HEK293 (cell line): Measurements from ENCODE around the gene DCP1A.

Experiments
- CTCF ChIP-seq: fragments of 450-650 bp; formaldehyde crosslinking; IDR thresholded peaks from 2 replicates; pipeline ENCODE4 v1.5.1; 2016; ENCODE audit warnings: missing biosample characterization, missing genetic modification characterization
- GLIS2 ChIP-seq: fragments of 450-650 bp; formaldehyde crosslinking; IDR thresholded peaks from 2 replicates; pipeline ENCODE4 v1.5.1; 2016; ENCODE audit warnings: missing biosample characterization, missing genetic modification characterization
- TF ChIP-seq, protein P1 (sequence below): fragments of 450-650 bp; formaldehyde crosslinking; IDR thresholded peaks from 2 replicates; pipeline ENCODE4 v1.5.1; 2016; ENCODE audit warnings: missing biosample characterization, missing genetic modification characterization

DNA sequence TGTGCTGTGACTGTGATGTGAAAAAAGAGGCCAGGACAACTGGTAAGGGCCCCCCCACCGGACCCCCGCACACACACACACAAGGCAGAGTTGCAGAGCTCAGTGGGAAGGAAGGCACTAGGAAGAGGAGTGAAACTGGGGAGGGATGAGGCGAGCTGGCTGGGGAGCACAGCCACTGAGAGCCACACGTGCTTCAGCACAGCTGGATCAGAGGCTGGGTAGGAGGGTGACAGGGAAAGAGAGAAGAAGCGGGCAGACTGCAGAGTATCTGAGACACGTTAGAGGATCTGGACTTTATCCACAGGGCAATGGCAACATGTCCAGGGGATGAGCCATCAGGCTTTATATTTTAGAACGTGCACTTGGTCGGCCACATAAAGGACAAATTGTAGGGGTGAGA is 53.5 kb downstream of the DCP1A start:
- no peak for TF ChIP-seq CTCF (tag by site-specific recombination)
- TF ChIP-seq GLIS2, result no peak
- TF ChIP-seq, protein P1, sequence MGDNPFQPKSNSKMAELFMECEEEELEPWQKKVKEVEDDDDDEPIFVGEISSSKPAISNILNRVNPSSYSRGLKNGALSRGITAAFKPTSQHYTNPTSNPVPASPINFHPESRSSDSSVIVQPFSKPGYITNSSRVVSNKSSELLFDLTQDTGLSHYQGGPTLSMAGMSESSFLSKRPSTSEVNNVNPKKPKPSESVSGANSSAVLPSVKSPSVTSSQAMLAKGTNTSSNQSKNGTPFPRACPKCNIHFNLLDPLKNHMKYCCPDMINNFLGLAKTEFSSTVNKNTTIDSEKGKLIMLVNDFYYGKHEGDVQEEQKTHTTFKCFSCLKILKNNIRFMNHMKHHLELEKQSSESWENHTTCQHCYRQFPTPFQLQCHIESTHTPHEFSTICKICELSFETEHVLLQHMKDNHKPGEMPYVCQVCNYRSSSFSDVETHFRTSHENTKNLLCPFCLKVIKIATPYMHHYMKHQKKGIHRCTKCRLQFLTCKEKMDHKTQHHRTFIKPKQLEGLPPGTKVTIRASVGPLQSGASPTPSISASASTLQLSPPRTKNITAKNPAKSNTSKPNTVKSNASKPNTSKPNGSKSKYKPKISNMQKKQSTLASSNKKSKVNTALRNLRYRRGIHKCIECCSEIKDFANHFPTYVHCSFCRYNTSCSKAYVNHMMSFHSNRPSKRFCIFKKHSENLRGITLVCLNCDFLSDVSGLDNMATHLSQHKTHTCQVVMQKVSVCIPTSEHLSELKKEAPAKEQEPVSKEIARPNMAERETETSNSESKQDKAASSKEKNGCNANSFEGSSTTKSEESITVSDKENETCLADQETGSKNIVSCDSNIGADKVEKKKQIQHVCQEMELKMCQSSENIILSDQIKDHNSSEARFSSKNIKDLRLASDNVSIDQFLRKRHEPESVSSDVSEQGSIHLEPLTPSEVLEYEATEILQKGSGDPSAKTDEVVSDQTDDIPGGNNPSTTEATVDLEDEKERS (tag by site-specific recombination), result no peak
